Right lobe of liver (tissue), 4 donors: ENCODE data around the gene CAT.

Source experiments
- POLR2A ChIP-seq: fragments of 450-650 bp; IDR thresholded peaks from one replicate; pipeline ENCODE4 v1.6.1; 2017; ENCODE audit warnings: antibody characterized with exemption, mild to moderate bottlenecking
- TF ChIP-seq, protein P1 (sequence below), 4 donors: fragments of 200-600 bp in 3 of 4; fragments of 450-650 bp in 1 of 4; IDR thresholded peaks; one replicate each; pipeline versions ENCODE4 v1.5.1 to v1.8.0; 2016 to 2022; ENCODE audit warnings: antibody characterized with exemption in 4 of 4, mild to moderate bottlenecking in 2 of 4
- donor health status: DM: no; HTN: no; CAD: no.
- donor health status: DM: no; HTN: no; CAD: no.
- donor health status: DM: no; HTN: yes; CAD: no.

DNA sequence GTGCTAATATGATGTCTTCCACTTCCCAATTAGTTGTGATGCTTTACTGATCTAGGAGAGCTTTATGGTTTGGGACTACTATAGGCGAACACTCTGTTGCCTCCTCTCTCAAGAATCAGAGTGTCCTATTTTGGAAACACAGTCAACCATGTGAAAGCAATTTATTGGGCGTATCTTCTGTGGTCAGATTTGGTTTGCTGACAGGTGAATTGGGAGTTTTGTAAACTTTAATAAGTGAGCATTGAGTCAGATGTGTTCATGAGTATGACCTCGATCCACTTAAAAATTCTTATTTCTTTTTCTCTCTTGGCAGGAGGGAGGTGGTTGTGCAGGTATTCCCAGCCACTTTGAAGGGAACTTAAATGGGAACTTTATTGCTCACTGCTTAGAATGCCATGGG is 4.4 kb downstream of the CAT start:
- TF ChIP-seq, protein P1, sequence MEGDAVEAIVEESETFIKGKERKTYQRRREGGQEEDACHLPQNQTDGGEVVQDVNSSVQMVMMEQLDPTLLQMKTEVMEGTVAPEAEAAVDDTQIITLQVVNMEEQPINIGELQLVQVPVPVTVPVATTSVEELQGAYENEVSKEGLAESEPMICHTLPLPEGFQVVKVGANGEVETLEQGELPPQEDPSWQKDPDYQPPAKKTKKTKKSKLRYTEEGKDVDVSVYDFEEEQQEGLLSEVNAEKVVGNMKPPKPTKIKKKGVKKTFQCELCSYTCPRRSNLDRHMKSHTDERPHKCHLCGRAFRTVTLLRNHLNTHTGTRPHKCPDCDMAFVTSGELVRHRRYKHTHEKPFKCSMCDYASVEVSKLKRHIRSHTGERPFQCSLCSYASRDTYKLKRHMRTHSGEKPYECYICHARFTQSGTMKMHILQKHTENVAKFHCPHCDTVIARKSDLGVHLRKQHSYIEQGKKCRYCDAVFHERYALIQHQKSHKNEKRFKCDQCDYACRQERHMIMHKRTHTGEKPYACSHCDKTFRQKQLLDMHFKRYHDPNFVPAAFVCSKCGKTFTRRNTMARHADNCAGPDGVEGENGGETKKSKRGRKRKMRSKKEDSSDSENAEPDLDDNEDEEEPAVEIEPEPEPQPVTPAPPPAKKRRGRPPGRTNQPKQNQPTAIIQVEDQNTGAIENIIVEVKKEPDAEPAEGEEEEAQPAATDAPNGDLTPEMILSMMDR (IDR thresholded peaks at IDR 0.05): no peak
- TF ChIP-seq POLR2A: no peak
